ENCODE measurements around the gene TPK1. TPM values are rescaled to one million over a fixed set of nuclear protein-coding genes. Genes with fewer than 3 reads are reported as not detected.

The TPK1 gene
- total RNA-seq, 1 experiment from 2014 or later, result 3.3 TPM

DNA sequence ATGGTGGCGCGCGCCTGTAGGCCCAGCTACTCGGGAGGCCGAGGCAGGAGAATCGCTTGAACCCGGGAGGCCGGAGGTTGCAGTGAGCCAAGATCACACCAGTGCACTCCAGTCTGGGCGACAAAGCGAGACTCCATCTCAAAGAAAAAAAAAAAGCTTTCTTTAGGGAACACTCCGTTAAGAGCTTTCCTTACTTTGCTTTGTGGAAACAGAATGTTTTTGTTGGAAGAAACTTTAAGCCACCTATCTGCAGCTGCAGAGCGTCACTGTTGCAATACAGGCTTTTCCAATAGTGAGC is 641 bp upstream of the TPK1 start:
- Histone ChIP-seq H3K27ac (ENCODE audit: low read length) (peak overlapping the region; percentile 87), H3K27me3 (ENCODE audit: control insufficient read depth, insufficient read depth, low read length) (no peaks in the 10 kb centered on the region), H3K4me1 (ENCODE audit: control insufficient read depth, insufficient read depth, low read length) (peaks cover 5% of the 10 kb centered on the region), H3K9me3 (ENCODE audit: control insufficient read depth, insufficient read depth, low read depth, low read length) (no peaks in the 10 kb centered on the region), H3K4me3 (ENCODE audit: low read depth in 2 of 2, low read length in 2 of 2) (peak overlapping the region; percentile 76 to 98), H3K36me3 (ENCODE audit: control insufficient read depth, insufficient read depth, low read length) (no peaks in the 10 kb centered on the region; the same call in 1 of the 2 replicates)
- POLR2A ChIA-PET, result interaction anchor here (1.1 kb wide), 1 partner anchor 27 kb away, joined by 13 read pairs; no protein-coding TSS in a partner anchor
- no TSS peak for BruUV-seq (replicated peaks)
- no peak for ATAC-seq
- intact Hi-C loops (cut with micrococcal nuclease; ENCODE audit: unreplicated experiment) (no loop called here), in situ Hi-C loops (cut with HindIII; ENCODE audit: low pct_unique_long_range_greater_than_20kb, low sequenced_read_pairs) (no loop called here)
- TF ChIP-seq, protein P1, sequence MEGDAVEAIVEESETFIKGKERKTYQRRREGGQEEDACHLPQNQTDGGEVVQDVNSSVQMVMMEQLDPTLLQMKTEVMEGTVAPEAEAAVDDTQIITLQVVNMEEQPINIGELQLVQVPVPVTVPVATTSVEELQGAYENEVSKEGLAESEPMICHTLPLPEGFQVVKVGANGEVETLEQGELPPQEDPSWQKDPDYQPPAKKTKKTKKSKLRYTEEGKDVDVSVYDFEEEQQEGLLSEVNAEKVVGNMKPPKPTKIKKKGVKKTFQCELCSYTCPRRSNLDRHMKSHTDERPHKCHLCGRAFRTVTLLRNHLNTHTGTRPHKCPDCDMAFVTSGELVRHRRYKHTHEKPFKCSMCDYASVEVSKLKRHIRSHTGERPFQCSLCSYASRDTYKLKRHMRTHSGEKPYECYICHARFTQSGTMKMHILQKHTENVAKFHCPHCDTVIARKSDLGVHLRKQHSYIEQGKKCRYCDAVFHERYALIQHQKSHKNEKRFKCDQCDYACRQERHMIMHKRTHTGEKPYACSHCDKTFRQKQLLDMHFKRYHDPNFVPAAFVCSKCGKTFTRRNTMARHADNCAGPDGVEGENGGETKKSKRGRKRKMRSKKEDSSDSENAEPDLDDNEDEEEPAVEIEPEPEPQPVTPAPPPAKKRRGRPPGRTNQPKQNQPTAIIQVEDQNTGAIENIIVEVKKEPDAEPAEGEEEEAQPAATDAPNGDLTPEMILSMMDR (IDR thresholded peaks at IDR 0.05), result no peak
- TF ChIP-seq, protein P2, sequence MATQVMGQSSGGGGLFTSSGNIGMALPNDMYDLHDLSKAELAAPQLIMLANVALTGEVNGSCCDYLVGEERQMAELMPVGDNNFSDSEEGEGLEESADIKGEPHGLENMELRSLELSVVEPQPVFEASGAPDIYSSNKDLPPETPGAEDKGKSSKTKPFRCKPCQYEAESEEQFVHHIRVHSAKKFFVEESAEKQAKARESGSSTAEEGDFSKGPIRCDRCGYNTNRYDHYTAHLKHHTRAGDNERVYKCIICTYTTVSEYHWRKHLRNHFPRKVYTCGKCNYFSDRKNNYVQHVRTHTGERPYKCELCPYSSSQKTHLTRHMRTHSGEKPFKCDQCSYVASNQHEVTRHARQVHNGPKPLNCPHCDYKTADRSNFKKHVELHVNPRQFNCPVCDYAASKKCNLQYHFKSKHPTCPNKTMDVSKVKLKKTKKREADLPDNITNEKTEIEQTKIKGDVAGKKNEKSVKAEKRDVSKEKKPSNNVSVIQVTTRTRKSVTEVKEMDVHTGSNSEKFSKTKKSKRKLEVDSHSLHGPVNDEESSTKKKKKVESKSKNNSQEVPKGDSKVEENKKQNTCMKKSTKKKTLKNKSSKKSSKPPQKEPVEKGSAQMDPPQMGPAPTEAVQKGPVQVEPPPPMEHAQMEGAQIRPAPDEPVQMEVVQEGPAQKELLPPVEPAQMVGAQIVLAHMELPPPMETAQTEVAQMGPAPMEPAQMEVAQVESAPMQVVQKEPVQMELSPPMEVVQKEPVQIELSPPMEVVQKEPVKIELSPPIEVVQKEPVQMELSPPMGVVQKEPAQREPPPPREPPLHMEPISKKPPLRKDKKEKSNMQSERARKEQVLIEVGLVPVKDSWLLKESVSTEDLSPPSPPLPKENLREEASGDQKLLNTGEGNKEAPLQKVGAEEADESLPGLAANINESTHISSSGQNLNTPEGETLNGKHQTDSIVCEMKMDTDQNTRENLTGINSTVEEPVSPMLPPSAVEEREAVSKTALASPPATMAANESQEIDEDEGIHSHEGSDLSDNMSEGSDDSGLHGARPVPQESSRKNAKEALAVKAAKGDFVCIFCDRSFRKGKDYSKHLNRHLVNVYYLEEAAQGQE (IDR thresholded peaks at IDR 0.05; ENCODE audit: insufficient read depth in 1 of 2, low read depth in 2 of 2, low read length in 1 of 2), result no peak
- no peak for TF ChIP-seq SIN3A (IDR thresholded peaks at IDR 0.05; ENCODE audit: borderline replicate concordance, insufficient read depth, low read depth, low read length)
- TF ChIP-seq POLR2AphosphoS5 (IDR thresholded peaks at IDR 0.05; ENCODE audit: low read depth, low read length), result no peak
- TF ChIP-seq TCF7L2 (IDR thresholded peaks at IDR 0.05; ENCODE audit: low read depth, low read length), result no peak
- CTCF ChIA-PET, result no interaction called here
- DNase-seq (ENCODE audit: low read depth, low spot score), result no peak

DNA sequence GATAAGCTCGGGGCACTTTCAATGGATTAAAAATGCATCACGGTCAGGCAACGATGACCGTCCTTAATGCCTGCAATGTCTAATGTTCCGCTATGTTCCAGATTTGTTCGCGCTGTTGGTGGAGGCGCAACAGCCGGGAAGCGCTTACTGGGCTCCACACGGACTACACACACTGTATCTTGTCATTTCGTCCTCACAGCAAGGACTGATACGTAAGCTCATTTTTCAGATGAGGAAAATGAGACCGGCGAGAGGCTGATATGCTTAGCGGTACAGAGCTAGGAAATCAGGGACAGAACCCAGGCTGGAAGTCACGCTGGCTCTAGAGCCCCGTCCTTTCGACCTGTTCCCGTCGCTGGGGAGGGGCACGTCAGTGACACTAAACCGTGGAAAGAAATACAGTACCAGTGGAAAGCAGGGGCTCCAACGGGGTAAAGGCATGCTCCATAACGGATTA is 670 bp downstream of the TPK1 start:
- BruUV-seq (replicated peaks), result TSS peak; percentile 71
- in situ Hi-C loops (cut with HindIII; ENCODE audit: low pct_unique_long_range_greater_than_20kb, low sequenced_read_pairs), result no loop called here

More for the DNA sequence above, 670 bp downstream of the TPK1 start:
- POLR2A ChIA-PET, result no interaction called here
- peaks cover 5% of the 10 kb centered on the region for H3K4me1 ChIP-seq (ENCODE audit: control insufficient read depth, insufficient read depth, low read length)
- H3K9me3 ChIP-seq (ENCODE audit: control insufficient read depth, insufficient read depth, low read depth, low read length), result no peaks in the 10 kb centered on the region
- DNase-seq (ENCODE audit: low read depth, low spot score), result peak; percentile 58
- peak overlapping the region; percentile 76 to 98 for H3K4me3 ChIP-seq (ENCODE audit: low read depth in 2 of 2, low read length in 2 of 2)
- no peak for TF ChIP-seq POLR2AphosphoS5 (IDR thresholded peaks at IDR 0.05; ENCODE audit: low read depth, low read length)
- TF ChIP-seq, protein P2 (IDR thresholded peaks at IDR 0.05; ENCODE audit: insufficient read depth in 1 of 2, low read depth in 2 of 2, low read length in 1 of 2), result no peak
- no peaks in the 10 kb centered on the region for H3K27me3 ChIP-seq (ENCODE audit: control insufficient read depth, insufficient read depth, low read length)
- intact Hi-C loops (cut with micrococcal nuclease; ENCODE audit: unreplicated experiment), result no loop called here
- peak; percentile 82 for ATAC-seq
- peak overlapping the region; percentile 87 for H3K27ac ChIP-seq (ENCODE audit: low read length)
- CTCF ChIA-PET, result no interaction called here
- no peaks in the 10 kb centered on the region; the same call in 1 of the 2 replicates for H3K36me3 ChIP-seq (ENCODE audit: control insufficient read depth, insufficient read depth, low read length)

All from Panc1 (cell line).